NK-92 treated with Interleukin-12 subunit alpha and Interleukin-12 subunit beta, amount 100 ng/mL, for 24 hours (cell line): ENCODE data around the gene MYO5B.
"Not testable (repeated sequence)": the region's sequence is repeated elsewhere in the genome, so short reads cannot be mapped to it uniquely, and the experiment has no call there.

Experiments used
- DNase-seq: peaks from one replicate; lab custom pipeline; 2025; lab: John Stamatoyannopoulos, UW

MYO5B gene

GRCh38 chr18:50099725-50100407, 95.1 kb downstream of the MYO5B start:
- no peak for DNase-seq

DNA sequence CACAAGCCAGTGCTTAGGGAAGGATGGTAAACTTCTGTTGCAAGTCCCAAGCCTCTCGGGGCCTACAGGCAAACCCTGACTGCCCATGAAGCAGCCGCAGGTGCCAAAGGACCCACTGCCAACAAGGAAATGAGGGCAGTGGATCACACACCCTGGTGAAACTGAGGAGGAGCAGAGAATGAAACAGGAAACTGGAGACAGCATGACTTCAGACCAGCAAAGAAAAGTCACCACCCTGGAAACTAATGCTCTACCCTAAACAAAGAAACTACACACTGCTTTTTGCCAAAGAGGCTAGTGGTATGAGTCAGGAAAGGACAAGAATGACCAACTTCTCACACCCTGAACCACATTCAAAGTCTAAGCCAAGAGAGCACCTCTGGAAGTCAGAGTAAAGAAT, 97.2 kb downstream of the MYO5B start:
- DNase-seq: no peak

DNA sequence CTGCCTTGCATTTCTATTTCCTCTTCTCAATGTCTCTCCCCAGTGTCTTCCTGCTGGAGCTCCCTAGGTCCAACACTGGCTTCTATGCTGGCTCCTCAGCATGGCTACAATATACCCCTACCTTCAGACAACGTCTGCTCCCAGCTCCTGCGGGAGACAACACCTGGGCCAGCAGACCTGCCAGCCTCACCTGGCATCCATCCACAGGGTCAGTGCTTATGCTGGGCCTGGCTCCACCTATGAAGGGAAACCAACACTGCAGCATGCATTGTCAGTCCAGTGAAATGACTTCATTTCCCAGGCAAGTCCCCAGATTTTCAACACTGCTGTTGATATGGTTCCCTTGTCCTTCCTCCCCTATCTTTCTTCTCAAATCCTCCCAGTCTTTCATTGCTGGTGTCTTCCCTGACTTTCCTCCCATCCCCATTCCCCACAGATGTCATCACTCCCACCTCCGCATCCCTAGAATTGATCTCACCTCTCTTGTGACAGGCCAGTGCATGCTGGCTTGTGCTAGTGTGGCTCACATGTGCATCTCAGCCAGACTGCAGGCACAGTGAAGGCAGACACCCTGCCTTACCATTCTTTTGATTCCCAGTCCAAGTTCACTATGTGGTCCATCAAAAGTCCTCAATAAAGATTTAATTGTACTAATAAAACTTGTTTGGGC, 98.0 kb downstream of the MYO5B start:
- DNase-seq: no peak

GRCh38 chr18:50094786-50095185, 100.2 kb downstream of the MYO5B start:
- DNase-seq: not testable (repeated sequence)

DNA sequence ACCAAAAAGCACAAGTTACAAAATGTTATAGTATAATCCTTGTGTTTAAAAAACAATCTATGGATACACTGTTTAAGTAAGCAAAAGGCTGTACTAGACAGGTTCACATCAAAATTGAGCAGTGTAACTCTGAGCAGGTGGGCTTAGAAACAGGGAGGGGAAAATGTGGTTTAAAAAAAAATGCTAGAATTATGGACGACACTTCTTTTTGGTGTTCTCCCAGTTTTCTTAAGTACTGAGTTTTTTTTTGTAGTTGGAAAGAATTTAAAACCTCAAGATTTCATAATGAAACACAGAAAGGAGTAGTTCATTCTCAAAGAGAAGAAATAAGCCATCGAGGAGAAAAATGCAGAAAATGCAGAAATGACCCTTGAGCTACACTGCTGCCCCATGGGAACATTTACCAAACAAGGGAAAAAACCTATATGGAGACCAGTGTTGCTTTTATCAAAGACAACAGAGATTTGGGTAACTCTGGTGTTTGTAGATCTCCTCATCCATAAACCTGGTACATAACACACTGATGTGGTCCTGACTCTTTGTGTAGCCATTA, 100.7 kb downstream of the MYO5B start:
- DNase-seq: no peak

DNA sequence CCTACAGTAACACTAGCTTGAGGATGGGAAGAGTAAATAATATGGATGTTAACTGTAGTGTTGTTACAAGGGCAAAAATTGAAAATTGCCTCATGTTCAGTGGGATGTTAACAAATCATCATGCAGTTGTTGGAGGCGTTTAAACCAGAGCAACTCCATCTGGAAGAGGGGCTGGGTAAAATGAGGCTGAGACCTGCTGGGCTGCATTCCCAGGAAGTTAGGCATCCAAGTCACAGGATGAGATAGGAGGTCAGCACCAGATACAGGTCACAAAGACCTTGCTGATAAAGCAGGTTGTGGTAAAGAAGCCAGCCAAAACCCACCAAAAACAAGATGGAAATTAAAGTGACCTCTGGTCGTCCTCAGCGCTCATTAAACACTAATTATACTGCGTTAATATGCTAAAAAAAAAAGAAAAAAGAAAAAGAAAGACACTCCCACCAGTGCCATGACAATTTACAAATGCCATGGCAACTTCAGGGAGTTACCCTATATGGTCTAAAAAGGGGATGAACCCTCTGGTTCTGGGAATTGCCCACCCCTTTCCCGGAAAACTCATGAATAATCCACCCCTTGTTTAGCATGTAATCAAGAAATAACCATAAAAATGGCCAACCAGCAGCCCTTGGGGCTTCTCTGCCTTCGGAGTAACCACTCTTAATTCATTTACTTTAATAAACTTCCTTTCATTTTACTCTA, 101.4 kb downstream of the MYO5B start:
- no peak for DNase-seq

DNA sequence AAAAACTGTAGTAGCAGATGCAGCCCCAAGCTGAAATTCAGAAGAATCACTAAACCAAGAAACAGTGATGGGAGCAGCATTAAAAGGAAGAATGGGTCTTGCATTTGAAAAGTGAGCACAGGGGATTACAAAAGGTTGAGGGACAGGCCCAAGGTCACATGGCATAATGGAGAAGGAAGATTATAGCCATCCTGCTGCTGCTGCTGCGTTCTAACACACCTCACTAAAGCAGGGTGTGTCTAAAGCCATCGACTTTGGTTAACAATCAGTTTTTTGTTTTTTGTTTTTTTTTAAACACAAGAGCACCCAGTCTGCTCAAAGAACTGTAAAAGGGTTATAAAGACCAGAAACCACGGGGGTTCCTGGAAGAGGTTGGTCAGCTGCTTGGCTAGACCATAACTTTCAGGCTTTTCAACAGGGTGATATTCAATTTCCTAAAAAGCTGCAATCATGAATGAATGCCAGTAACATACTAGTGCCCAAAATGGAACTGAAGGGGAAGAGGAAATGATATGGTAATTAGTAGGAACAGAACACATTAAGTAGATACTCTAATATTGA, 102.6 kb downstream of the MYO5B start:
- DNase-seq: no peak

GRCh38 chr18:50091509-50092244, 103.3 kb downstream of the MYO5B start:
- DNase-seq: no peak

DNA sequence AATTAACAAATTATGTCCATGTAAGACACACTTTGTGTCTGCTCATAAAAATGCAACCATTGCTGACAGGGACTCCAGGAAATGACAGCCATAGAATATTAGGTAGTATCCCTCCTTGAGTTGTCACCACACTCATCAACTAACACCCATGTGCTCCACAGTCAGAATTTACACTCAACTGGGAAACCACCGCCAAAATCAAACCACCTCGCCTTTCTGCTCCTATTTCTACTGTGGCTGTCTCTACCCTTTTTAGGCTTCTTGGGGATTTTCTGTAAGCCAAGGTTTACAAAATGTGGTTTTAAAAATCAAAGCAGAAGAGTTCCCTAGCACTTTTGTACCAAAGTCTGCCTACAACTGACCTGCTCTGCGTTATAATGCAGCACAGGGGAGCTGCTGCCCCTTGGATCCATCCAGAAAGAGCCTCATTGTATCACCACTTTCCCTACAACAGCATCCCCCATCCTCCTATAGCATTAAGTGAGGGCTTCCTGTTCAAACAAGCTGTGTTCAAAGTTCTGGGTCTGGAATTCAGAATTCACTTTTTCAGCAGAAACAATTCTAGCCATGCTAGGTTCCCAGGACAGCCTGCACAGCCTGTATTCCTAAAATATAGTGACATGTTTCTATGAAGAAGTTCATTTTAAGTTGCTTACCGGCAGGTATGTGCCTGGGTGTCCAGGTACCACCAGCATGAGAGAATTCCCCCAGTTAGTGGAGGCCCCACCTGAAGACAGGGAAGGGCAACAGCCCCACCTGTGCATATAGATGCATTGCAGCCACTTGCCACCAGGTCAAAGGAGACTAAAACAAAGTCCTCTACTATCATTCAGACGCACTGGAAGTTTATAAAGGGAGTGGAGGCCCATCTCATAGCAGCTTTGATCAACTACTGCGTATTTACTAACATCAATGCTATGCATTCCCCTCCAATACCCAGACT, 104.3 kb downstream of the MYO5B start:
- DNase-seq: no peak

GRCh38 chr18:50089702-50090101, 105.2 kb downstream of the MYO5B start:
- no peak for DNase-seq

- no peak for DNase-seq
Observed at GRCh38 chr18:50083708-50084107, 111.2 kb downstream of the MYO5B start.

DNA sequence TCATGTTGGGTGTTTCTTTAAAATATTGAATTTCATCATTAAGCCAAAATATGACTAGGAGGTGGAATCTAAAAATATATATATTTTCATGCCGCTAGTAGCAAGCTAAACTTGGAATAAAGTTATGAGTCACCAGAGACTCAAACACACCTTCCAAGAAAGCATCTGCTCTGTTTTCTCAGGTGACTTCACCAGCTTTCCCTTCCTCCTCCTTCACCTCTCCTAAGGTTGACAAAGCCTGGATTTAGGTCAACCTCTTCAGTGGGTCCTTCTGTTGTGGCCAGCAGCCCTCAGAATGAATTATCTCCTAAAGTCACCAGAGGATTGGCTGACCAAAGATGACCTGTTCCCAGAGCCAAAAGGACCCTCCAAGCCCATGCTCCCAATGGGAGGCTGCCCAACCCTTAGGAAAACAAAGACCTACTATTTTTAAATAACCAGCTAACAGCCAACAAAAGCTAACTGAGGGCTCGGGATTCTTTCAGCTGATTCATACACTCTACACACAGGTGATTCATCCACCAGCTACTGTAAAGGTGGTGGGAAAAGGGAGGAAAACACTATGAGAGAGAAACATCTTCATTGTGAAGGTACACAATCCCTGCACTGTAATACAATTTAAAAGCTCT, 113.9 kb downstream of the MYO5B start:
- DNase-seq: no peak

DNA sequence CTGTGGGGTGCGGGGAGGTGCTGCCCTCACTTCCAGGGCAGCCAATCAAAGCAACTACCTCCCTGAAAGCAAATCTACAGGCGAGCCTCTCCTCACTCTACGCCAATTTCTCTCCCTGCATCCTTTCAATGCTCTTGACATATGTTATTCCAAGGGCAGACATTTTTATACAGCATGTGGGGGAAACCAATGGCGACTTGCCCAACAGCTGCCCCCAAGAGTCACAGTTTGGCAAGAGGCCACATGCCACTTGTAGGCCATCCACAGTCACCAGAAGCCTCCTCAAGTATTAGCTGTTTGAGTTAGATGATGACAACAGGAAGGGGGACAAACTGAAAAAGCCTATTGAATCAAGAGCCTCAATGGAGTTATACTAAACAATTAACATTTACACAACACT, 114.6 kb downstream of the MYO5B start:
- DNase-seq: no peak

GRCh38 chr18:50079571-50080295, 115.2 kb downstream of the MYO5B start:
- DNase-seq: no peak

DNA sequence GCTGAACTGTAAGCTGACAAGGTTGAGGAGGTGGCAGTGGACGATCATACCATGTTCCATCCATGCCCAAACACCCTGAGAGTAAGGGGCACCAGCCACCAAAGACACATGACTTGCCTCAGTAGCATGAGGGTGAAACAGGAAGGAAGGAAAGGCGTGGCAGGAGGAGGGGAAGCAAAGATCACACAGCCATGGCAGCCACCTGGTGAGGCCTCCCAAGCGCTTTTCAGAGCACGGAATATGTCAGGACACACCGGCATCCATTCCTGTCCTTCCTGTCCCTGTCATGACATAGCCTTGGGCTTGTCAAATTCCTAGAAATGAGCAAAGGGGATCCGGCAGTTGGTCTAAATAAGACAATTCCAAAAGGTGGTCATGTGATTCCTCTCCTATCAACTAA, 118.7 kb downstream of the MYO5B start:
- DNase-seq: no peak

- DNase-seq: no peak
Observed at GRCh38 chr18:50075772-50076171, 119.2 kb downstream of the MYO5B start.

DNA sequence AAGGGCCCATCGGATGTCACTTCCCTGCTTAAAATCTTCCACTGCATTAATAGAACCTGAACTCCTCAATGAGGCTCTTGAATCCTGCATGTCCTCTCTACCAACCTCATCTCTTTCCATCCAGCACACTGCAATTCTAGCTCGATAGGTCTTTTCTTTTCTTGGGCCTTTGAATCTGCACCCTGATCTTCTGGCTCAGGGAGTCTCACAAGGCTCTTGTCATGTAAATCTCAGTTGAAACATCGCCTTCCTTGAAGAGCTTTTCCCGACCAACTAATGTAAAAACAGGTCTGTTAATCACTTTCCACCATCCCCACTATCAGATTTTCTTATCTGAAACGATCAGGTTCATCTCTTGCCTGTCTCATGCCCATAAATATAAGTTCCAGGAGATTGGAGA, 120.5 kb downstream of the MYO5B start:
- DNase-seq: no peak

GRCh38 chr18:50073319-50073718, 121.6 kb downstream of the MYO5B start:
- DNase-seq: no peak

GRCh38 chr18:50072146-50072545, 122.8 kb downstream of the MYO5B start:
- DNase-seq: no peak

GRCh38 chr18:50071397-50071796, 123.5 kb downstream of the MYO5B start:
- no peak for DNase-seq
